Nephron progenitor cell (in vitro differentiated cells): Measurements from ENCODE around the gene CACNB4.

Experiments used
- DNase-seq: peaks from one replicate; pipeline ENCODE4 v3.0.0; 2021
- H3K27ac Mint-ChIP-seq: 2 replicates; pipeline ENCODE4 v1.8.0; 2021; ENCODE audit warnings: mild to moderate bottlenecking, moderate library complexity, mixed read lengths
- H3K27me3 Mint-ChIP-seq: 2 replicates; pipeline ENCODE4 v1.8.0; 2021; ENCODE audit warnings: mild to moderate bottlenecking, low read depth, mixed read lengths; ENCODE audit not compliant: poor library complexity
- H3K36me3 Mint-ChIP-seq: 2 replicates; pipeline ENCODE4 v1.8.0; 2021; ENCODE audit warnings: low read depth, mixed read lengths
- H3K4me1 Mint-ChIP-seq: 2 replicates; pipeline ENCODE4 v1.8.0; 2021; ENCODE audit warnings: mixed read lengths
- H3K4me3 Mint-ChIP-seq: 2 replicates; pipeline ENCODE4 v1.8.0; 2021; ENCODE audit warnings: mild to moderate bottlenecking, moderate library complexity, mixed read lengths
- H3K9me3 Mint-ChIP-seq: 2 replicates; pipeline ENCODE4 v1.8.0; 2021; ENCODE audit warnings: mild to moderate bottlenecking, moderate library complexity, mixed read lengths
- TF ChIP-seq, protein P1 (sequence below): fragments of 200-600 bp; sonication (generic); IDR thresholded peaks from 2 replicates; pipeline ENCODE4 v1.5.0; 2021; ENCODE audit warnings: antibody characterized with exemption

The CACNB4 gene

DNA sequence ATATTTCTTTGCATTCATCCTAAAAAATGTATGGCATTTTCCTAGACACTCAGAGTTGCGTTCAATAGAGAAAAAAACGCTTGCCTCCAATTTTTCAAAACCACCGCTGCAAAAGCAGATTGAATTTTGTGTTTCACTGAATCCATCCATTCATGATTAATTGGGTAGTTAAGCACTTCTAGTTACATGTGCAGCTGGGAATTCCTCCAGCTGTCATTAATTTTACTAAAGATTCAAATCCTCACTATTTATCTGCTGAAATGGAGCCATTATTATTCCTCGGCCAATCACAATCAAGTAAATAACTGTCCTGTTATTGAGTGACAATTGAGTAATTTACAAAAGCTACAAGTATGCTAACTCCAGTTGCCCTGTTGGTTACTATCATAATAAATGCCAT, 194.8 kb downstream of the CACNB4 start:
- Mint-ChIP-seq H3K9me3 (no peaks in the 10 kb centered on the region), H3K4me1 (peaks cover 25% of the 10 kb centered on the region), H3K4me3 (no peak overlapping the region), H3K36me3 (no peaks in the 10 kb centered on the region), H3K27me3 (no peaks in the 10 kb centered on the region), H3K27ac (no peak overlapping the region)
- TF ChIP-seq, protein P1, sequence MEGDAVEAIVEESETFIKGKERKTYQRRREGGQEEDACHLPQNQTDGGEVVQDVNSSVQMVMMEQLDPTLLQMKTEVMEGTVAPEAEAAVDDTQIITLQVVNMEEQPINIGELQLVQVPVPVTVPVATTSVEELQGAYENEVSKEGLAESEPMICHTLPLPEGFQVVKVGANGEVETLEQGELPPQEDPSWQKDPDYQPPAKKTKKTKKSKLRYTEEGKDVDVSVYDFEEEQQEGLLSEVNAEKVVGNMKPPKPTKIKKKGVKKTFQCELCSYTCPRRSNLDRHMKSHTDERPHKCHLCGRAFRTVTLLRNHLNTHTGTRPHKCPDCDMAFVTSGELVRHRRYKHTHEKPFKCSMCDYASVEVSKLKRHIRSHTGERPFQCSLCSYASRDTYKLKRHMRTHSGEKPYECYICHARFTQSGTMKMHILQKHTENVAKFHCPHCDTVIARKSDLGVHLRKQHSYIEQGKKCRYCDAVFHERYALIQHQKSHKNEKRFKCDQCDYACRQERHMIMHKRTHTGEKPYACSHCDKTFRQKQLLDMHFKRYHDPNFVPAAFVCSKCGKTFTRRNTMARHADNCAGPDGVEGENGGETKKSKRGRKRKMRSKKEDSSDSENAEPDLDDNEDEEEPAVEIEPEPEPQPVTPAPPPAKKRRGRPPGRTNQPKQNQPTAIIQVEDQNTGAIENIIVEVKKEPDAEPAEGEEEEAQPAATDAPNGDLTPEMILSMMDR: no peak
- no peak for DNase-seq

DNA sequence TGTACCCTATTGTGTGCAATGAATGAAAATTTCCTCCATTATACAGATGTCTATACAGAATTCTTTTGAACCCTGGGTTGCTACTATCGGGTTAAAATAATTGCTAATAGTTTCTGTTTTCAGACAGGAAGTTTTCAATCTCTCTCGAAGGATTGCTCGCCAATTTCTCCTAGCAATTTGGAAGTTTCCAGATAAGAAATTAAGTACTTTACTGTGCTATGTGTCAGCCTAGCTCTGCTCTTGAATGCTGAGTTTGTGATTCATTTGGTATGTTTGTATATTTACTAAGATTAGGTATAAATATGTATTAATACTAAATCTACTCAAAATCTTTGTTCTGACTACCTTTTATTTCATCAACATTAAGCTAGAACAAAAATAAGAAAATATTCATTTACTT, 196.0 kb downstream of the CACNB4 start:
- Mint-ChIP-seq H3K9me3 (no peaks in the 10 kb centered on the region), H3K27me3 (no peaks in the 10 kb centered on the region), H3K4me1 (peaks cover 17% of the 10 kb centered on the region), H3K4me3 (no peak overlapping the region), H3K36me3 (no peaks in the 10 kb centered on the region), H3K27ac (no peak overlapping the region)
- no peak for DNase-seq
- TF ChIP-seq, protein P1: no peak

DNA sequence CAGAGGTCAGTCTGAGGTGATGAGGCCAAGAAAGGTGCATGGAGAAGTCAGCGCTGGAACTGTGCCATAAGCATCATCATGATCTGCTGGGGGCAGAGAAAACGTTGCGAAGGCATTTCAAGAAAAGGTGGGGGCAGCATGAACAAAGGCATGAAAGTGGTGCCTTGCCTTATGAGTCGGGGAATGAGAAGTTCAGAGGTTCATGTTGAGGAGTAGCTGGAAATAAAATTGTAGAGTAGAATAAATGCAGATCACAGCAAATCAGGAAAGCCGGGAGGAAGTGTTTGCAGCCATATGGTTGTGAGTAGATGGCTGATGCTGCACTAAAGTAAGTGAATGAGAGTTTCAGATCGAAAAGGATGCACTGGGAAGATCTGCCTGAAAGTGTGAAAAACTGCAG, 198.5 kb downstream of the CACNB4 start:
- Mint-ChIP-seq H3K27me3 (no peaks in the 10 kb centered on the region), H3K9me3 (peaks cover 13% of the 10 kb centered on the region), H3K4me3 (no peak overlapping the region), H3K36me3 (peaks cover 7% of the 10 kb centered on the region), H3K27ac (no peak overlapping the region), H3K4me1 (peaks cover under 1% of the 10 kb centered on the region)
- no peak for DNase-seq
- TF ChIP-seq, protein P1: no peak

DNA sequence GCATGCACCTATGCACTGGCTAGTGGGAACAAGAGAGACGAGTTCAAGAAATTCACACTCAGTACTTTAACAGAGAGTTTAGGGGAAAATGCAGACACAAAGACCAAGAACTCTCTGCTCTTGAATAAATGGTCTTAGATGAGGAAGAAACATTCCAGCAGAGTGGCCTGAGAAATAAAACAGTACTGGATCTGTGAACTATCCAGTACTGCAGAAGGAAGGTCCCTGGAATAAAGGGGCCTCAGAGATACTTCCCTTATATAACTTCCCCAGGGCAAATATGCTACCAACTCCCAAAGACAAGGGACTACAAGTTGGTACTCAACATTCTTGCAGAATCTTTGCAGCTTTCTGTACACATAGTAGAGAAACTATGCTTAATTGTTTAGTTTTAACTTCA, 199.7 kb downstream of the CACNB4 start:
- no peak for DNase-seq
- Mint-ChIP-seq H3K36me3 (peaks cover 18% of the 10 kb centered on the region), H3K4me3 (no peak overlapping the region), H3K27ac (no peak overlapping the region), H3K4me1 (no peaks in the 10 kb centered on the region), H3K27me3 (peaks cover 4% of the 10 kb centered on the region), H3K9me3 (peaks cover 24% of the 10 kb centered on the region)
- TF ChIP-seq, protein P1: no peak

DNA sequence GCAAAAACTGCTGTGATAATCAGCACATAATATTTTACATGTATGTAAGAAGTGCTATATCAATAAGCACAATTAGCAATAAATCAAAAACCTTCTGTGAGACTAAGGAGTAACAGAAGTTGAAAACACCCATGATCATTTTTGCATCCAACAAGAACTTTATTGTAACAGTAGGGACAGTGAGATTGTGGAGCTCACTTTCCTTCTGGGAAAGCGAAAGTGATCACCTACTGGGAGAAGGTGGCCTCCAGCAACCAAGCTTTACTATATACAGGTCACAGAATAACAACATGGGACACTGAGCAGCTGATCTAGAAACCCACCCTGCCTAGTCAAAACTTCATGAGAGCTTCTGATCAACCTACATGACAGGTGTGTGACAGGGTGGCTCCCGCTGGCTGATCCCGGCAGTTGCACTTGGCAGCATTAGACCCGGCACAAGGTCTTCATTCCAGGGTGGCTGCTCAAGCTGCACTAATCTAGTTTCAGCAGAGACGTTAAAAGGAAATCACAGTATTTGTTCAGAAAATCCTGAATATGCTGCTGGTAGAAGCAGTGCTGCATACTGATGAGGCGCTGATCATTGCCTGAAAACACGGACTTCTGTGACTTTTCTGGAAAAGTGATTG, 207.2 kb downstream of the CACNB4 start:
- TF ChIP-seq, protein P1: no peak
- Mint-ChIP-seq H3K36me3 (peaks cover 13% of the 10 kb centered on the region), H3K4me1 (peaks cover 13% of the 10 kb centered on the region), H3K27me3 (peaks cover 4% of the 10 kb centered on the region), H3K9me3 (peaks cover 26% of the 10 kb centered on the region), H3K4me3 (no peak overlapping the region), H3K27ac (peak overlapping the region; percentile 17)
- no peak for DNase-seq

DNA sequence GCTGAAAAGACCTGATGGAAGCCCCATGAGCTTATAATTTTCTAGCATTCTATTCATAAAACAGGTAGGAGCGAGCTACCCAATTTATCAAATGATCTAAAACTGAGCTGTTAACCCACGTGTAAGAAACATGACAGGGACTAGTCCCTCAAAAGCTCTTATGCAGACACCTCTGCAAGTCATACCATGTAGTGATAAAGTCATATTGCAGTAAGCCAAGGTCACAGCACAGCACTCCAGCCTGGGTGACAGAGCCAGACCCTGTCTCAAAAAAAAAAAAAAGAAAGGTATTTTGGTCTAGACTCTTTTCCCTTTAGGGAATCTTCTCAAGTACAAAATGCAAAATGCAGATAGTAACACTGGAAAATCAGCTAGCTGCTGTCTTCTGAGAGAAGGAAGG, 211.7 kb downstream of the CACNB4 start:
- Mint-ChIP-seq H3K27ac (no peak overlapping the region), H3K9me3 (no peaks in the 10 kb centered on the region), H3K4me3 (no peak overlapping the region)

More for the DNA sequence above, 211.7 kb downstream of the CACNB4 start:
- peaks cover 11% of the 10 kb centered on the region for H3K36me3 Mint-ChIP-seq
- no peaks in the 10 kb centered on the region for H3K27me3 Mint-ChIP-seq
- peaks cover 10% of the 10 kb centered on the region for H3K4me1 Mint-ChIP-seq
- no peak for DNase-seq
- TF ChIP-seq, protein P1: no peak
